Ovary (tissue), 9 donors: ENCODE results near the gene TMTC2. TPM values are rescaled to one million over a fixed set of nuclear protein-coding genes. Genes with fewer than 3 reads are reported as not detected.

Source experiments
- DNase-seq, 5 donors: peaks; one replicate each; pipeline ENCODE4 v3.0.0-alpha.2; 2019 to 2020
- H3K27ac ChIP-seq, 2 donors: fragments of 200-600 bp; one replicate each; pipeline versions ENCODE4 v1.5.1 to v1.8.0; 2019 to 2022
- H3K27me3 ChIP-seq: fragments of 200-600 bp; one replicate; pipeline ENCODE4 v1.8.0; 2022
- H3K36me3 ChIP-seq: fragments of 200-600 bp; sonication (generic); one replicate; pipeline ENCODE4 v1.5.1; 2019
- H3K4me1 ChIP-seq: one replicate; pipeline ENCODE4 v1.8.1; 2013; ENCODE audit warnings: mild to moderate bottlenecking, moderate library complexity; ENCODE audit not compliant: insufficient read depth
- H3K4me3 ChIP-seq: fragments of 200-600 bp; sonication (generic); one replicate; pipeline ENCODE4 v1.5.1; 2017
- H3K9me3 ChIP-seq, 2 donors: fragments of 200-600 bp in 1 of 2; sonication (generic) in 1 of 2; one replicate each; pipeline versions ENCODE4 v1.5.1 to v1.8.1; 2013 to 2019; ENCODE audit warnings: mild to moderate bottlenecking in 1 of 2, moderate library complexity in 1 of 2
- EP300 ChIP-seq: sonication (generic); formaldehyde crosslinking; IDR thresholded peaks from one replicate; pipeline ENCODE4 v1.6.1; 2017; ENCODE audit warnings: antibody characterized with exemption
- POLR2A ChIP-seq: fragments of 450-650 bp; IDR thresholded peaks from one replicate; pipeline ENCODE4 v1.6.1; 2017; ENCODE audit warnings: antibody characterized with exemption, mild to moderate bottlenecking, moderate library complexity
- WGBS, 3 donors: extraction: QIAGEN DNeasy Blood & Tissue Kit in 1 of 3; methylation state at CpG; one replicate each; pipeline versions ENCODE4 v1.1.5 to v1.1.7; 2013 to 2017; 5-methylcytosine and 5-hydroxymethylcytosine counted together
- intact Hi-C, 4 donors: fragments of 100-400 bp; cut with DNase I; formaldehyde crosslinking; loops; one replicate each; pipeline versions ENCODE4 v1.11.0 to v1.15.1; 2022 to 2023
- polyA plus RNA-seq, 2 donors: library from polyadenylated mRNA; stranded (reverse); fragments of 200-250 nt in 1 of 2; fragments of 350-450 nt in 1 of 2; fragmentation: Illumina TruSeq in 1 of 2; extraction: RNeasy Lipid Tissue Mini Kit (QIAGEN cat#74804) in 1 of 2; gene quantifications; one replicate each; pipeline ENCODE4 v1.2.3, GENCODE V29; 2013 to 2014
- total RNA-seq, 7 donors: library from RNA; depleted of rRNA in 2 of 7; stranded (reverse); fragments of >200 nt in 2 of 7; fragmentation: NEBNext Ultra II Directional in 3 of 7; extraction: Animal tissue kit (Norgen Biotek cat#: 25700) in 3 of 7; gene quantifications; one replicate each; pipeline versions ENCODE4 v1.1.0 to v1.2.4, GENCODE V29; 2016 to 2023
- TF ChIP-seq, protein P1 (sequence below), 3 donors: fragments of 450-650 bp in 2 of 3; fragments of 200-600 bp in 1 of 3; IDR thresholded peaks; one replicate each; pipeline versions ENCODE4 v1.5.1 to v1.8.0; 2016 to 2022; ENCODE audit warnings: antibody characterized with exemption in 3 of 3, mild to moderate bottlenecking in 1 of 3
- donor health status: DM: no; HTN: no; CAD: no; lungs with moderate emphysema.
- donor health status: DM: no; HTN: no; CAD: no.
- donor health status: Bipolar disorder and iron deficiency.
- donor health status: DM: yes; HTN: yes; CAD: no.
- donor health status: DM: no; HTN: no; CAD: no.
- donor health status: DM: yes; HTN: yes; CAD: no.

The TMTC2 gene
- total and polyA plus RNA-seq, 9 donors: 2.0 to 22.6 (median 5.6) TPM

DNA sequence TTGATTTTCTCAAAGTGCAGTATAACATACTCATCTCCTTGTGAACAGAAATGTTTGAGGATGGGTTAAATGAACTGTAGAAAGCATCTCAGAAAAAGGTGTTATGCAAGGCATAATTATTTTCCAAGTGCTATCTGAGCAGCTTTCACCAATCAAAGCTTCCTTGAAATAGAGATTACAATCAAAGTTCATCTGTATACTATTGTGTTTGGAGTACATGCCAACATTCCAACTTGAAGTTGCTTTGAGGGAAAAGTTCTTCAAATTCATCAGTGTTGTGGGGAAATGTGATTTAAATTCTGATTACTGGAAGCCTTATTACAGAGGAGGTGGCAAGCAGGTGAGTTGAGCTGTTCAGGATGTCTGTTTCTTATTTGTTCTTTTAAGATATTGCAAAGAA lies 68.2 kb downstream of the TMTC2 start:
- H3K9me3 ChIP-seq: no peaks in the 10 kb centered on the region
- H3K27ac ChIP-seq: no peak overlapping the region
- no peak for DNase-seq
- intact Hi-C loops: no loop called here
- no peaks in the 10 kb centered on the region for H3K27me3 ChIP-seq
- H3K36me3 ChIP-seq: no peaks in the 10 kb centered on the region
- no peak overlapping the region for H3K4me3 ChIP-seq
- no peaks in the 10 kb centered on the region for H3K4me1 ChIP-seq
- TF ChIP-seq EP300 (no peak), POLR2A (no peak)
- TF ChIP-seq, protein P1, sequence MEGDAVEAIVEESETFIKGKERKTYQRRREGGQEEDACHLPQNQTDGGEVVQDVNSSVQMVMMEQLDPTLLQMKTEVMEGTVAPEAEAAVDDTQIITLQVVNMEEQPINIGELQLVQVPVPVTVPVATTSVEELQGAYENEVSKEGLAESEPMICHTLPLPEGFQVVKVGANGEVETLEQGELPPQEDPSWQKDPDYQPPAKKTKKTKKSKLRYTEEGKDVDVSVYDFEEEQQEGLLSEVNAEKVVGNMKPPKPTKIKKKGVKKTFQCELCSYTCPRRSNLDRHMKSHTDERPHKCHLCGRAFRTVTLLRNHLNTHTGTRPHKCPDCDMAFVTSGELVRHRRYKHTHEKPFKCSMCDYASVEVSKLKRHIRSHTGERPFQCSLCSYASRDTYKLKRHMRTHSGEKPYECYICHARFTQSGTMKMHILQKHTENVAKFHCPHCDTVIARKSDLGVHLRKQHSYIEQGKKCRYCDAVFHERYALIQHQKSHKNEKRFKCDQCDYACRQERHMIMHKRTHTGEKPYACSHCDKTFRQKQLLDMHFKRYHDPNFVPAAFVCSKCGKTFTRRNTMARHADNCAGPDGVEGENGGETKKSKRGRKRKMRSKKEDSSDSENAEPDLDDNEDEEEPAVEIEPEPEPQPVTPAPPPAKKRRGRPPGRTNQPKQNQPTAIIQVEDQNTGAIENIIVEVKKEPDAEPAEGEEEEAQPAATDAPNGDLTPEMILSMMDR (IDR thresholded peaks at IDR 0.05): no peak

DNA sequence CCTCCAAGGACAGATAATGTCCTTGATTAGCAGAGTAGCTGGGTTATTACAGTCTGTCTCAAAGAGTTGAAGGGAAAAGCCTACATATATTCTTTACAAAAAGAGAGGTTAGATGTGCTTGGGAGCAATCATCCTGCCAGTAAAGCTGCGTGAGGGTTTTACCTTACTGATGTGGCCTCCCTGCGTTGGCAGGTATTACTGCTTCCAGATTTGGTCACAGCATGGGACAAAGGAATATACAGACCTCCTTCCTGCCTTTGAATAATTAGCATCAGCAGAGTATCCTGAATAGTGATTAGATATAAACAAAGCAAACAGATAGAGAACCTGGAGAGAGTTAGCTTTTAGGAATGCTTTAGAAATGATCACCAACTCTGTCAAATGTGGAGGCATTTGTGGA lies 69.6 kb downstream of the TMTC2 start:
- H3K27me3 ChIP-seq: no peaks in the 10 kb centered on the region
- no peak for DNase-seq
- 89 to 91% (median 90%) methylated on average over 2 of the region's 2 CpGs for WGBS, 3 donors
- no peaks in the 10 kb centered on the region for H3K36me3 ChIP-seq
- H3K4me3 ChIP-seq: no peak overlapping the region
- H3K4me1 ChIP-seq: no peaks in the 10 kb centered on the region
- TF ChIP-seq POLR2A: no peak
- no peak overlapping the region for H3K27ac ChIP-seq
- intact Hi-C loops: no loop called here
- H3K9me3 ChIP-seq: no peaks in the 10 kb centered on the region

DNA sequence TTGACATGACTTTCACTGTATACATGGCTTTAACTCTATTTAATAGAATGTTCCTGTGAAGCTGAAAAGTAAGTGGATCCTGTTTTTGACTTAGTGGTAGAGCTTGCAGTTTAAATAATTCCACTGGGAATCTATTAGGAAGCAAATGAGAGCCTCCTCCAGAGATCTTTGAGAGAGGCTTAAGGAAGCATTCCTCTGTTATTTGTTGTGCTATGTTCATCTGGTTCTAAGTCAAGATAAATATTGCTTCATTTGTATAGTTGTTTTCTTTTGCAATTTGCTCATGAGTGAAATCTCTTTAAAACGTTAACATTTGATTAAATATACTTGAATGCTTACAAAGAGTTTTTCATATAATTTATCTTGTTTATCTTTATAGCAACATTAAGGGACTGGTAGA lies 70.4 kb downstream of the TMTC2 start:
- no peak overlapping the region for H3K27ac ChIP-seq
- intact Hi-C loops: no loop called here
- H3K9me3 ChIP-seq: no peaks in the 10 kb centered on the region
- WGBS, 3 donors: 8 to 17% (median 8%) methylated on average over 1 of the region's 1 CpG
- H3K27me3 ChIP-seq: no peaks in the 10 kb centered on the region
- no peak overlapping the region for H3K4me3 ChIP-seq
- TF ChIP-seq, protein P1 (IDR thresholded peaks at IDR 0.05): no peak
- no peak for TF ChIP-seq EP300
- H3K4me1 ChIP-seq: no peaks in the 10 kb centered on the region
- no peak for DNase-seq
- H3K36me3 ChIP-seq: no peaks in the 10 kb centered on the region

DNA sequence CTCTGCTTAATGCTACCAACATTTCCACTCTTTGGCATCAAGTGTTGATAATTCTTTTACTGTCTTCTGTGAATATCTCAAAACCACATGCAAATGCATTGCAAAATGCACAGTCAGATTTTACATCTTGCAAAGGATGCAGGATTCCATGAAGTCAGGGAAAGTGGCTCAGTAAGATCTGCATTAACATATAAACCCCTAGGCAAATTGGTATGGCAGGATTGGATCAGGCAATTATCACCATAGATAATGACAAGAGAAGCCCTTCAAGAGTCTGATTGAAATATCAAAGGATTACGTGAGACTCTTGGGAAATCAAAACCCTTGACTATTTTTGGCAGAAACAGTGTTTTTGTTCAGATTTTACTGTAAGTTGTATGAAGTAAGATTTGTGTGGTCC lies 71.0 kb downstream of the TMTC2 start:
- no peak for DNase-seq
- WGBS, 3 donors: 68 to 87% (median 82%) methylated on average over 1 of the region's 1 CpG
- H3K4me1 ChIP-seq: no peaks in the 10 kb centered on the region

DNA sequence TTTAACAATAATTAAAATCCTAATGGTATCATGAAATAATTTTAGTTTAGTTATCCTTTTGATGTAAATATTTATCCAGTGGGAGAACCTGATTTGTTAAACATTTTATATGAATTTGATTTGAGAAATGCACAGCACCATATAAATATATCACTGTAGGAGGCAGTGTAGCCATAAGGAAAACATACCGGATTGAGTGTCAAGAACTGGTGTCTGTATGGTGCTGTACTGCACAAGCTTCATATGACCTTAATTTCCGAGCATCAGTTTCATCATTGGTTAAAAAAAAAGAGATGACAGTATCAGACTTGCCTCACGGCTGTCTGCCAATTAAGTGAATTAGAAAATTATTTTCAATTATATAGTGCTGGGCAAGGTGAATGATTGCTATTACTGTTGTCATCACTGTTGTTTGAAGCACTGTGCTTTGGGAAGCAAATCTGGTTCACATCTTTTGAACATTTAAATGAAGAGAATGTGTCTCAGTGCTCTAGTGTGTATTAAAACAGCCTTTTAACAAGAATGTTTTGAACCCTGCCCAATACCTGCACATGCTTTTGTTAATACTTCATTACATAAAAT lies 72.1 kb downstream of the TMTC2 start:
- Histone ChIP-seq H3K4me3 (no peak overlapping the region), H3K4me1 (no peaks in the 10 kb centered on the region), H3K27ac (no peak overlapping the region), H3K36me3 (no peaks in the 10 kb centered on the region), H3K9me3 (no peaks in the 10 kb centered on the region), H3K27me3 (no peaks in the 10 kb centered on the region)
- DNase-seq: no peak
- intact Hi-C loops: no loop called here
- 83 to 93% (median 88%) methylated on average over 3 of the region's 3 CpGs for WGBS, 3 donors
- TF ChIP-seq, protein P1 (IDR thresholded peaks at IDR 0.05): no peak
- TF ChIP-seq EP300 (no peak), POLR2A (no peak)

More for the DNA sequence above, 71.0 kb downstream of the TMTC2 start:
- no peaks in the 10 kb centered on the region for H3K27me3 ChIP-seq
- no peak for TF ChIP-seq POLR2A
- TF ChIP-seq, protein P1 (IDR thresholded peaks at IDR 0.05): no peak
- no peak for TF ChIP-seq EP300
- H3K9me3 ChIP-seq: no peaks in the 10 kb centered on the region
- H3K36me3 ChIP-seq: no peaks in the 10 kb centered on the region
- no peak overlapping the region for H3K4me3 ChIP-seq
- H3K27ac ChIP-seq: no peak overlapping the region
- intact Hi-C loops: no loop called here
